NCI-H345 (cell line): ENCODE data around the gene PLXND1.

Experiments
- DNase-seq: peaks from one replicate; lab custom pipeline; 2025; lab: John Stamatoyannopoulos, UW

PLXND1 gene

GRCh38 chr3:129628169-129628522, 21.7 kb upstream of the PLXND1 start:
- no peak for DNase-seq

DNA sequence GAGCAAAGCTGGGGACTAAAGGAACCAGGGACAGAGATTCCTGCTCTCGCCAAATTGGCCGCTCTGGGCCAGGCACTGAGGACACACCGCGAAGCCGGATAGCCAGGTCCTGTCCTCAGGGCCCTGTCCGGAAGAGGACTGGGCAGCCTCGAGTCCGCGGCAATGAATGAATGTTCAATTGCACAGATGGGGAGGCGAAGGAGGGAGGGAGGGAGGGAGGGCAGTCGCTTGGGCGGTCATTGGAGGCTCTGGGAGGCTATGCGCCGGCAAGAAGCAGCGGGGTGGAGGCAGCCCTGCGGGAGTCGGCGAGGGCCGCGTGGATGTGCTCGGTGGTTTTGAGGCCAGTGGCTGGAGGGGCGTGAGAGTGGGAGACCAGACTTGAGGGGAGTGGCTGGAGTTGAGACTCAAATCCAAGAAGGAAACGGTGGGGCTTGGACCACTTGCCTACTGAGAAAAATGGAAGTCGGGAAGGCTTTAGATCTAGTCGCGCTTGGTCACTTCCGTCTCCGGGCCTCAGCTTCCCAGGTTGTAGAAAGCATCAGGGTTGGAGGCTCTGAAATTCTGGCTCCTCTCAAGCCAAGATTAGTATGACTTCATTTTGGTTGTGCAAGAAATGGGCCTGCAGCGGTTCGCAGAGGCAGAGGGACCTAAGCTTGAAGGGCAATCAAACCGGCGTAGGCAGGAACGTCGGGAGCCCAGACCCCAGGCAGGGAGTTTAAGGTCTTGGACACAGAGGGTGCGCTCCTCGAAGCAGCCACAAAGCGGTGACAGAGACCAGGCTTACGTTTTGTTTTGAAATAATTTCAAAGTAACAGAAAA, 21.1 kb upstream of the PLXND1 start:
- peak; percentile 64 for DNase-seq

DNA sequence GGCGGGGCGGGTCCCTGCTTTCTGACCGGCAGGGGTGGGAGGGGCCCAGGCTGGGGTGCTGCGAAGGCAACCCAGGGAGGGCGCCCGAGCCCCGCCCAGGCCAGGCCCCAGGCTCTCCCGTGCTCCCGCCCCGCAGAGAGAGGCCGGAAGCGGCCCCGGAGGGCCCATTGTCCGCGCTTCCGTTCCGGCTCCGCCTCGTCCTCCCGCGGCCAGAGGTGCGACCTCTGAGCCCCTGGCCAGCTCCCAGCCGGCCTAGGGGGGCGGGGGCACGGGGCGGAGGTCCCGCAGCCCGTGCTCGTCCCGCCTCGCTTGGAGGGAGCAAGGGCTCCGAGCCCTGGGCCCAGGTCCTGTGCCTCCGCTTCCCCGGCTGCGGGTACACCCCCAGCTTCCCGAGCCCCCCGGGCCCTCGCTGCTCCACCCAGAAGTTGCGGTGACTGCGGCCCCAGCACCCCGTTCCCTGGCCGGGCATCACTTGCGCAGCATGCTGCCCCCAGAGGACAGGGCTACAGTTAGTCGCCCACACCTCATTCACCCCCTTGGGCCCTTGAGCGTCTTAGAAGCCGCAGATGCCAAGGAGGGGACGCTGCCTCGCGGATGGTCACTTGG, 20.4 kb upstream of the PLXND1 start:
- peak; percentile 70 for DNase-seq

DNA sequence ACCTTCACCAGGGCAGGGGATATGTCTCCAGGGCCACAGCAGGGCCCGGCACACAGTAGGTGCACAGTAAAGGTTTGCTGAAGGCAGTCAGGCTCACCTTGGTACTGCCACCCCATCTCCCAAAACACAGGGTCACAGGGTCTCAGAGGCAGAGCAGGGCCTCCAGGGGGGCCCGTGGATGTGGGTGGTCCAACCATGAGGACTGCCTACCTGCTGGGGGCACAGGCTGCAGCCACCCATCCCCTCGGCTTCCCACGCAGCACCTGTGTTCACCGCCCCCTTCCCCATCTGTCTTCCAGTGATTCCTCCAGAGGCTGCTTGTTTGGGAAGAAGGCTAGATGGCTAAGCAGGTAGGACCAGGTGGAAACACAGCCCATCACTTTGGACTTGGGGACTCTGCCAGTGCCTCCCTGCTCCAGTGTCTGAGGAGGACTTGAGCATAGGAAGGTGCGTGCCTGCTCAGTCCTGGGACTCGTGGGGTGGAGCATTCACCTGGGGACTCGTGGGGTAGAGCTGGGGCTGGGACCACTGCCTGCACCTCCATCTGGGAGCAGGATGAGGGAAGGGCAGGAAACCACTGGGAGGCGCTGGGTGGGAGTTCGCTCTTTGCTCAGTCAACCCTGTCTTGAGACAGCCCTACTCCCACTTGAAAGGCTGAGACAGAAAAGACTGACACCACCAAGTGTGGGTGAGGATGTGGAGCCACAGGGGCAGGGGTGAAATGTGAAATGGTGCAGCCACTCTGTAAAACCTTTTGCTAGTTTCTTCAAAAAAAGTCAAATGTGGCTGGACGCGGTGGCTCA, 18.8 kb upstream of the PLXND1 start:
- DNase-seq, result no peak

DNA sequence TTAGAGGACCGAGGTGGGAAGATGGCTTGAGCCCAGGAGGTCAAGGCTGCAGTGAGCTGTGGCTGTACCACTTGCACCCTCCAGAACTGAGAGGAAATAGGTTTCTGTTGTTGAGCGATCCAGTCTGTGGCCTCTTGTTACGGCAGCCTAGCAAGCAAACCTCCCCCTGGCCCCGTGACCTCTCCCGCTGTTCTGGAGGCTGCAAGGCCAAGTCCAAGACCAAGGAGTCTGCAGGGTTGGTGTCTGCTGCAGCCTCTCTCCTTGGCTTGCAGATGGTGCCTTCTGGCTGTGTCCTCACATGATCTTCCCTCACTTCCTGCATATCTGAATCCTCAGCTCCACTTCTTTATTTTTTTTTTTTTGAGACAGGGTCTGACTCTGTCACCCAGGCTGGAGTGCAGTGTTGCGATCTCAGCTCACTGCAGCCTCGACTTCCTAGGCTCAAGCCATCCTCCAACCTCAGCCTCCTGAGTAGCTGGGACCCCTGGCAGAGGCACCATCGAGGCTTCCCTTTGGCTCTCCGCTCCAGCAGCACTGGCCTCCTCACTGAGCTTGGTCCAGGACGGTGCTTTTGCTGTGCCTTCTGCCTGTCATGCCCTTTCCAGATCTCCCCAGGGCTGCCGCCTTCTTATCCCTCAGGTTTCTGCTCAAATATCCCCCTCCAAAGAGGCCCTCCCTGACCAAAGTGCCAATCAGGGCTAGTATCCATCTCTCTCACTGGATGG, 18.0 kb upstream of the PLXND1 start:
- DNase-seq, result no peak

GRCh38 chr3:129623447-129624118, 17.1 kb upstream of the PLXND1 start:
- DNase-seq, result no peak

GRCh38 chr3:129622933-129623332, 16.5 kb upstream of the PLXND1 start:
- DNase-seq, result no peak

- no peak for DNase-seq
Observed at GRCh38 chr3:129622226-129622874, 15.9 kb upstream of the PLXND1 start.

DNA sequence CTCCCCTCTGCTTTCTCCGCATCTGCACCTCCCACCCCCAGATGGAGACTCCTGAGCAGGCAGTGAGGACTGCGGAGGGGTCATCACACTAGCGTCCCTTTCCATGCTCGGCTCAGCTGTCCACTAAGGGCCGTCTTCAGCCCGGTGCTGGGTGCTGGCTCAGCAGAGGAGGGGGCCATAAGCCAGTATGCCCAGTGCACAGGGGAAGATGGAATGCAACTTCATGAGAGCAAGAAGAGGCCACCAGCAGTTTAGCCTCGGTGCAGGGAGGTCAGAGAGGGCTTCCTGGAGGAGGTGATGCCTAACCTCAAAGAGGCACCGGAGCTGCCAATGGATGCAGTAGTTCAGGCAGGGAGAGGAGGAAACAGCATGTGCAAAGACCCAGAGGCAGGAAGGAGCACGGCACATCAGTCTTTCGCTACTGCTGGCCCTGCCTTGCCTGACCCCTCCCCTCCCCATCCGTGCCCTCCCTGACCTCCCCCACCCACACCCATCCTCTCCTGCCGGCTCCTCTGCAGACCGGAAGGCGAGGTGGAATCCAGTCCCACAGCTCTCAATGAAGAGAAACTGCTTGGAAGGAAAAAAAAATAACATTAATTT, 15.2 kb upstream of the PLXND1 start:
- no peak for DNase-seq

GRCh38 chr3:129620828-129621559, 14.5 kb upstream of the PLXND1 start:
- DNase-seq, result no peak

DNA sequence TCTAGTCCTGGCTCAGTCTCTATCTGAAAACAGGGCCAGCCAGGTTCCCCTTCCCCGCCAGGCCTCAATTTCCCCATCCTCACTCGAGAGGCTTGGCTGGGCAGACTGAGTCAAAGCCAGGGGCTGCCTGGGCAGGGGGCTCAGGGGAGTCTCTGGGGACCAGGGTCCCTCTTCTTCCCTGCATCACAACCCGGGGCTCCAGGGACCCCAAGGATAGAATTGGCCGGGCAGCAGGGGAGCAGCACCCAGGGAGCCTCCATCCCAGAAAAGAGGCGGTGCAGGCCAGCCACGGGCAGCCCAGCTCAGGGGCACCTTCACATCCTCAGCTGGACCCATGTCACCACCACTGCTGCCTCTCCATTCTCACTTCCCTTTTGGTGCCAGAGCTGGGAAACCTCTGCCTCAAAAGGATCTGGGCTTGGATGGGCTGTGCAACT, 13.3 kb upstream of the PLXND1 start:
- DNase-seq, result no peak

- DNase-seq, result no peak
Observed at GRCh38 chr3:129618901-129619671, 12.6 kb upstream of the PLXND1 start.

DNA sequence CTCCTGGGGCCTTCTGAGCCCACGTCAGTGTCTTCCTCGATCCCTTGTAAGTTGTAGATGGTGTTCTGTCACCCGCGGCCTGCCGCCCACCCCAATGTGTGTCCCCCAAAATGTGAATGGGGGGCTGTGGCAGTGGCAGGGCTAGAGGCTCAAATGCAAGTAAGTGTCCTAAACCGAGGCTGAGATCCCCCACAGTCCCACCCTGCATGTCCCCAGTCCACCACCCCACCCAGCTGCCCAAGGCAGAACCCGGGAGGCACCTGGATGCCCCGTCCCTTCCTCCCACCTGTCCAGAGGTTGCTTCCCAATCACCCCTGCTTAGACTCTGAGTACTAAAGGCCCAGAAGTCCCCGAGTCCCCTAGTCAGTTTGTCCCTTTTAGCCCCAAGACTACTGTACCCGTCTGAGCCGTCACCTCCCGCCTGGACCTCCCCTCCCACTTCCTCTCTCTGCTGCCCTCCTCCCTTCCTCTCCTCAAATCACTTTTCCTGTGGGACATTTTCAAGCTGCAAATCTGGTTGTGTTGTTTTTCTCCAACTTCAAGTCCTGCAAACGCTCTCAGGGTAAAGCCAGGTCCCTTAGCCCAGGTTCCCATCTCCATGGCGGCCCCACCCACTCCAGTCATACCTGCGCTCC, 11.8 kb upstream of the PLXND1 start:
- no peak for DNase-seq

DNA sequence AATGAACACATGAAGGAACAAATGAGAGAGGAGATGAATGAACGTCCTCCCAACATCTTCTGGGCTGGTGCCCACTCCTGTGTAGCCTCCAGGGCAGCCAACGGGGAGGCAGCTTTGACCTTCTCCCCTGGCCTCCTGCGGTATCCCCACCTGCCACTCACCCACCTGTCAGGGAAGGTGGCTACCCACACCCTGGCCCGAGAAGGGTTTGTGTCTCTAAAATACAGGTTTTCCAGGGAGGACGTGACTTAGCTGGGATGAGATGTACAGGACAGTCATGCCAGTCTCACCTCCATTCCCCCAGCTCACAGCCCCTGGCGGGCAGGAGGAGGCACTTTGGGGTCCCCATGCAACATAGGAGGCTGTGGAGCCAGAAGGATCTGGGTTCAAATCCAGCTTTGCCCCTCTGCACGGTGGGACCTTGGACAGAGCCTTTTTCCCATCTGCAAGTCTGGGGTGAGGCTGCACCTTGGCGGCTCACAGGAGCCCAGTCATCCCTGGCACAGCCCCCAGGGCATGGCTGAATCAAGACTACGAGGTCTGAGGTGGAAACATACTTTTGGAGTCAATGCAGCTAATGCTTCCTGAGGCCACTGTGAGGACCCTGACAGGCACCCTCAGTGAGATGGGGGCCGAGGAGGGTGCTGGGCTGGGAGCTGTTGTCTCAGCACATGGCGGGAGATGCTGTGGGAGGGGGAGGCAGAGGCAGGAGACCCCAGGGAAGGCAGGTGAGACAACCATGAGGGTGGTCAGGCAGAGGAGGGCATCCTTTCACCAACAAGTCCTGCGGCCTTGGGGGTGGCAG, 11.1 kb upstream of the PLXND1 start:
- DNase-seq, result no peak

GRCh38 chr3:129616713-129617112, 10.2 kb upstream of the PLXND1 start:
- DNase-seq, result no peak

- no peak for DNase-seq
Observed at GRCh38 chr3:129616291-129616690, 9.8 kb upstream of the PLXND1 start.

DNA sequence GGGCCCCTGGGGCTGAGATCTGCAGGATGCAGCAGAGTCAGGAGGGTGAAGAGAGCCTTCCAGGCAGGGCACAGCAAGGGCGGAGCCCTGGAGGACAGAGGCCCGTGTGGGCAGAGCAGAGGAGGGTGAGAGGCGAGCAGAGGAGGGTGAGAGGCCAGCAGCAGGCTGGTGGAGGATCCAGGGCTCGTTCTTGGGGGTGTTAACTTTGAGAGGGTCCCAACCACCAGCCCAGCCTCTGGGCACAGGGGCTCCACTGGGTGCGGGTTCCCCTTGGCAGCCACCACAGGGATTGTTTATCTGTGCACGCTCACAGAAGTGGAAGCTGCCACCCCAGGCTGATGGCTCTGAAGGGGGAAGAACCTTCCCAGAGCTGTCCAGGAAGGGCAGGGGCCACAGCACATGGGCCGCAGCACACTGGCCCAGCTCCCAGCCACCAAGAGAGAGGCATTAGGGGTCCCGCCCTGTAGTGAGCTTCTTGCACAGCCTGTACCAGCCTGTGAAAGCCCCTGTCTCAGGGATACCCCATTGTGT, 9.3 kb upstream of the PLXND1 start:
- DNase-seq, result no peak

DNA sequence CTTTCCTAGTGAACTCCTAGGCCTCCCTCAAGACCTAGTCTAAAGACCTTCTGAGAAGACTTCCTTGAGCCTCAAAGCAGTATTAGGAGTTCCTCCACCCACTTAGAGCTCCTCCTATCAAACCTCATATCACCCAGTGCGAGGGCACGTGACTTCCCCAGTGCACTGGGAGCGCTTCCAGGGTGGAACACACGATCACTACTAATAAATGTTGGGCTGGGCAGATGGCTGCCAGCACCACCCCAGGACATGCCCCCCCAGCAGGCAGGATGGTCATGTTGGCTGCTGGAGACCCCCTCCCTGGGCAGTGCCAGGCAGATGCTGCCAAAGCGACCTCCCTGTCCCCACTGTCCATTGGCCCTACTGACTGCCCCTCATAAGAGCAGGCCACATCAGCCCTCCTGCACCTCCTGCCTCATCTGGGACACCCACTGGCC, 8.5 kb upstream of the PLXND1 start:
- DNase-seq, result no peak
